Activated naive CD4-positive, alpha-beta T cell treated with Interleukin-2 at 50 U/mL for 16 hours (primary cell): ENCODE data around the gene ST3GAL2.
"Not testable (repeated sequence)": the region's sequence is repeated elsewhere in the genome, so short reads cannot be mapped to it uniquely, and the experiment has no call there.

Source experiments
- DNase-seq: peaks from one replicate; pipeline ENCODE4 v3.0.0-alpha.2; 2020

Gene ST3GAL2

GRCh38 chr16:70413572-70413971, 25.3 kb downstream of the ST3GAL2 start:
- not testable (repeated sequence) for DNase-seq

DNA sequence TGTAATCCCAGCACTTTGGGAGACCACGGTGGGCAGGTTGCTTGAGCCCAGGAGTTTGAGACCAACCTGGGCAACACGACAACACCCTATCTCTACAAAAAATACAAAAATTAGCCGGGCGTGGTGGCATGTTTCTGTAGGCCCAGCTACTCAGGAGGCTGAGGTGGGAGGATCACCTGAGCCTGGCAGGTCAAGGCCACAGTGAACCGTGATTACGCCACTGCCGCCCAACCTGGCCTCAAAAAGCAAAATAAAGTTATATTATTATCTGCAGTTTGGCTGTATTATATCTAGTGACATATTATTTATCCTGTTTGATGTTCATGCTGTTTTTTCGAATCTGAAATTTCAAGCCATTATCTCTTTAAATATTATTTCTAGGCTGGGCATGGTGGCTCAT, 26.5 kb downstream of the ST3GAL2 start:
- no peak for DNase-seq

GRCh38 chr16:70410734-70411133, 28.2 kb downstream of the ST3GAL2 start:
- no peak for DNase-seq

DNA sequence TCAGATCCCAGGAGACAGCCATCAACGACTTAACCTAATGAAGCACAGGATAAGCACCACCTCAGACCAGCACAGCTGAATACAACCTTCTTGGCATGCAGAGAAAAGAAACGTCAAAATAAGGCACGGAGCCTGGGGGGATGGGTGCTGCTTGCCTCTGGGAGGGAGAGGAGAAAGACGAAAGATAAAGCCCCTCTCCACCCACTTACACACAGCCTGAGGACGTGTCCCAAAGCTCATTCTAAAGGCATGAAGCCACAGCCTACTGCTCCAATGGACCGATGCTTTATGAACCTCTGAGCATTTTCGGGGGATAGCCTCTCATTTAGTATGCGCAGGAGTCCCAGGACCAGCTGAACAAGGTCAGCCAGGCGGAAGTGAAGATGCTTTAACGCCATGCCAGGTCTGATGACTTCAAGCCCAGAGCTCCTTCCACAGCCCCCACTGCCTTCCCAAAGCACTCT, 31.1 kb downstream of the ST3GAL2 start:
- DNase-seq = no peak

DNA sequence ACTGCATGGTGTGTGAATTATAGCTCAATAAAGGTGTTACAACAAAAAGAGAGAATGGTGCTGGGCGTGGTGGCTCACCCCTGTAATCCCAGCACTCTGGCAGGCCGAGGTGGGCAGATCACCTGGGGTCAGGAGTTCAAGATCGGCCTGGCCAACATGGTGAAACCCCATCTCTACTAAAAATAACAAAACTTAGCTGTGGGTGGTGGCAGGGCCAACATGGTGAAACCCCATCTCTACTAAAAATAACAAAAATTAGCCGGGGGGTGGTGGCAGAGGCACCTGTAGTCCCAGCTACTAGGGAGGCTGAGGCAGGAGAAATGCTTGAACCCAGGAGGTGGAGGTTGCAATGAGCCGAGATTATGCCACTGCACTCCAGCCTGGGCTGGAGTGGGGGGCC, 32.8 kb downstream of the ST3GAL2 start:
- DNase-seq = not testable (repeated sequence)

DNA sequence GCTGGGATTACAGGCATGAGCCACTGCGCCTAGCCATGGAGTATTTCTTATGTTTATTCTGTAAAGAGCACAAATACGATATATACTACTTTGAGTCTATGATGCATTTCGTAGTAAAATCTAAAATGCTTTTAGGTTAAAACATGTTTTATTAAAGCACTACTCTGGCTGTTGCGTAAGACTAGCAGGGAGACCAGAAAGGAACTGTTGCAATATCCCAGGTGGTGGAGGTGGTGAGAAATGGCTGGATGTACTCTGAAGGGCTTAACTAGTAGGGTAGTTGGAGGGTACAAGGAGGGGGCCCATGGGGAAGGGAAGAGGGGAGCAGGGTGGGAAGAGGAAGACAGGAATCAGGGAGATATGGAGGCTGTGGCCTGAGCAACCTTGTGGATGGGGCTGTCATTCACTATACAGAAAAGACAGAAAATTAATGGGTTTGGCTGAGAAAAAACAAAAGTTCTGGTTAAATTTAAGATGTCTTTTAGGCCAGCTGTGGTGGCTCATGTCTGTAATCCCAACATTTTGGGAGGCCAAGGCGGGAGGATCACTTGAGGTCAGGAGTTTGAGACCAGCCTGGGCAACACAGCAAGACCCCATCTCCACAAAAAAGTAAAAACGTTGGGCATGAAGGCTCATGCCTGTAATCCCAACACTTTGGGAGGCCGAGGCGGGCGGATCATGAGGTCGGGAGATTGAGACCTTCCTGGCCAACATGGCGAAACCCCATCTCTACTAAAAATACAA, 35.8 kb downstream of the ST3GAL2 start:
- no peak for DNase-seq

- DNase-seq = no peak
Observed at GRCh38 chr16:70399951-70400350, 38.9 kb downstream of the ST3GAL2 start.

GRCh38 chr16:70399381-70399780, 39.5 kb downstream of the ST3GAL2 start:
- no peak for DNase-seq

DNA sequence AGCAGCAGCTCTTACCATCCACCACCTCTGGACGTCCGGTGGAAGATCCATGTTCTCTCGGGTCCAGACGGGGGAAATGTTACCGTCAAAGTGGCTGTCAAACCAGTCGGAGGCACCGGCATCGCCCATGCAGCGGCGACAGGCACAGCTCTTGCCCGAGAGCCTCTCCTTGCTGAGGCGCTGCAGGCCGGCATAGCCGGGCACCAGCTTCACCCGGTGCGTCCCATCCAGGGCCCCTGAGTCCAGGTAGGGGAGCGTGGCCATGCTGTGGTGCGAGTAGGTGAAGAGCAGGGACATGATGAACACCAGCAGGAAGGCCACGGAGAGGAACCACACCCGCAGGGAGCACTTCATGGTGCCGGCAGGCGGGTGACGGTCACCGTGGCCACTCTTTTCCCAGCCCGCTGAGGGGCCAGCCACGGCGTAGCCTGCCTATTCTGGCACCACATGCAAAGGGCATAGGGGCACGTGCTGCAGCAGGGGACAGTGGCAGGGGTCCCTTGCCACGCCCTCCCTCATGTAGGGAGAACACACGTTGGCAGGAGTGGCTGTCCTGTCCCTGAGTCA, 40.6 kb downstream of the ST3GAL2 start:
- DNase-seq = no peak

- DNase-seq = no peak
Observed at GRCh38 chr16:70396246-70396904, 42.5 kb downstream of the ST3GAL2 start.

DNA sequence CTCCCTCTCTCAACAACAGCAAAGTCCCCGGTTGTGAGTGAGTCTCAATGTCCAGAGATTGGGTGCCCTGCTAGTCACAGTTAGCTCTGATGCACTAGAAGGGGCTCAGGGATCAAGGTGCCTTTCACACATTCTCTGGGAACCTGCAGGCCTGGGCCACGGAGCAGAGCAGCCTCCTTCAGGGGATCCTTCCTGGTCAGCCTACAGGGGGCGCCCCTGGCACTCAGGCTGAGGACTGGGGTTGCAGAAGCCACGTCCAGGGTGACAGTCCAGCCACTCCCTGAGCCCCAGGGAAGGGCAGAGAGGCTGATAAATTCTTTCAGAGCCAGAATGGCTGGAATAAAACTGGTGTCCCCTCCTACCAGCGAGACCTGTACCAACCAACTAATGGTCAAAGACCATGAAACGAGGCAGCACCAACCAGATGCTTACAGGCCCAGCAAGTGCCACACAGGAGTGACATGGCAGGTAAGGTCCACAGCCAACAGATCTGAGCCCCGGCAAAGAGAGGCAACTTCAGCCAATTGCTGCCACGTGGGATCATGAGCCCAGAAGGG, 43.5 kb downstream of the ST3GAL2 start:
- DNase-seq = peak; percentile 64

GRCh38 chr16:70394853-70395252, 44.0 kb downstream of the ST3GAL2 start:
- no peak for DNase-seq

DNA sequence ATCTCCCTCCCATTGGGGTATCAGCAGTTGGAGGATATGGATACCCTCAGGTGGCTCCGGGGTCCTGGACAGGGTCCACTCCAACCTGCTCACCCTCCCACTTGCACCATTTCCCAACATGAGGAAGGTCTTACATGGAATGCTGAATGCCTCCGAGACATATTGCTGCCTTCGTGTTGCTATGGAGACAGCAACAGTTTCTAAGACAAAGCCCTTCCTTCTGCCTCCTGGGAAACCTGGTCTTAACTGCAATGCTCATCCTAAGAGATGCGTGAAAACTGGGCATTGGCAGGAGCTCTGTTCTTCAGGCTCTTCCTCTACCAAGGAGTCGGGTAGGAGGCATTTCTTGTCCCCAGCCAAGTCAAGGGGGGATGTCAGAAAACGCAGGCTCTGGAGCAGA, 45.2 kb downstream of the ST3GAL2 start:
- no peak for DNase-seq

DNA sequence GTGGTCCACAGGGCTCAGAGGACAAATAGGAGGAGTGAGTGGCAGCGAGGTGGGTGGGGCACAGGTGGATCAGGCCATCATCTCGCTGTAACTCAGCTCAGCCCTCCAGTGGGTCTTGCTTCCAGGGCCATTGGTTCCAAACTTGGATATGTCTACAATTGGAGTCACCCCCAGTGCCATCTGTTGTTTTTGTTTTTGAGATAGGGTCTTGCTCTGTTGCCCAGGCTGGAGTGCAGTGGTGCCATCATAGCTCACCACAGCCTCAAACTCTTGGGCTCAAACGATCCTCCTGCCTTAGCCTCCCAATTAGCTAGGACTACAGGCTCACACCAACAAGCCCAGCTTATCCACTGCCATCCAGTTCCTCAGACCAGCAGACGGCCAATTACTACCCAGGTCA, 46.3 kb downstream of the ST3GAL2 start:
- no peak for DNase-seq

DNA sequence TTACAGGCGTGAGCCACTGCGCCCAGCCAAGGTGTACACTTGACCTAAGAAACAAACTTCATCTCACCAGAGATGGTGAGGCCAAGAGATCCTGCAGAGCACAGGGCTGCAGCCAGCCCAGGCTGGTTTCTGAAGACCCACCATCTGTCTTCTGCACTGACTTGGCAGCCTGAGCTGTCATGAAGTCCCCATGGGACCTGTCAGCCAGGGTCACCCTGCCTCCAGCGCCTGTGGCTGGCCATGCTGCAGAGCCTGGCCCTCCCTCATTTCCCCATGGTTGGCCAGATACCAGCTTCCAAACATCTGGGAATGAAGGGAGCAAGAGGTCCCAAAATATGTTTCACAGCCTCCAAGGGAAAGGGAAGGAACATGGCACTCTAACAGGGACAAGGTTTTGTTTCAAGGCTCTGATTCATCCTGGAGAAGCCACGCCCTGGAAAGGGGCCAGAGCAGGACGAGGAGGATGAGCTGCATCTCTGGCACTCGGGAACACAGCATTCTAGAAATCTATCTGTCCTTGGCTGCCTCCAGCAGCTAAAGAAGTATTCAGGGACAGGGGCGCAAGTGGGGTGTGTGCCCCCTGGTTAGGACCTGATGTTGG, 46.9 kb downstream of the ST3GAL2 start:
- no peak for DNase-seq

DNA sequence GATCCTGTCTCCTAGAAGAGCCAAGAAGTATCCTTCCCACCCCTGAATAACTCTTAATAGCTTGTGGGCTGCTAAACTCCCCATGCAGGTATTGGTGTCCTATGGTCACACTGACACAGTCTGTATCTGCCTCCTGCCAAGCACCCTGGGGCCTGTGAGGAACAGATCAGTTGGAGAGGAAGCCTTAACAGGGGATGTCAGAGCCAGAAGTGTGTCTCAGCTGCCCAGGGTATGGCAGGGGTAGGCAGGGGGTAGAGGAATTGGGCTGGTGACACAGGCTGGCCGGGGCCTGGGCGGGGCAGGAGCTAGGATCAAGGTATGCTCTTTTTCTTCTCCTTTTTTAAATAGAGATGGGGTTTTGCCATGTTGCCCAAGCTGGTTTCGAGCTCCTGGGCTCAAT, 47.5 kb downstream of the ST3GAL2 start:
- no peak for DNase-seq

GRCh38 chr16:70390774-70391173, 48.1 kb downstream of the ST3GAL2 start:
- DNase-seq = no peak

GRCh38 chr16:70388006-70388680, 50.8 kb downstream of the ST3GAL2 start:
- no peak for DNase-seq

- DNase-seq = not testable (repeated sequence)
Observed at GRCh38 chr16:70386289-70386986, 52.5 kb downstream of the ST3GAL2 start.

DNA sequence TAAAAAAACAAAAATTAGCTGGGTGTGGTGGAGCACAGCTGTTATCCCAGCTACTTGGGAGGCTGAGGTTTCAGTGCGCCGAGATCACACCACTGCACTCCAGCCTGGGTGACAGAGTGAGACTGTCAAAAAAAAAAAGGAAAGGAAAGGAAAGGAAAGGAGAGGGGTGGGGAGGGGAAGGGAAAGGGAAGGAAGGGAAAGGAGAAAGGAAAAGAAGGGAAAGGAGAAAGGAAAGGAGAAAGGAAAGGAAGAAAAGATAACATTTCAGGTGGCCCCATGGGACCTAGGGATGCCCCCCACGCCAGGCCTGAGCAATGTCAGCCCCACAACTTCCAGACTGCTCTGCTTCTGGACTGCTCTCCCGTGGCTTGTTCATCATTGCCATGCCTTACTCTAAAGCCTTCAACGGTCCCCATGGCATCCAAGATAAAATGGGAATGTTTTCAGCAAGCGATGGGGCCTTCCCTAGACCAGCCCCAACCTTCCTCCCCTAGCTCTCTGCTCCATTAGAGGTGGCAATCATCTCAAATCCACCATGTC, 55.4 kb downstream of the ST3GAL2 start:
- DNase-seq = no peak

DNA sequence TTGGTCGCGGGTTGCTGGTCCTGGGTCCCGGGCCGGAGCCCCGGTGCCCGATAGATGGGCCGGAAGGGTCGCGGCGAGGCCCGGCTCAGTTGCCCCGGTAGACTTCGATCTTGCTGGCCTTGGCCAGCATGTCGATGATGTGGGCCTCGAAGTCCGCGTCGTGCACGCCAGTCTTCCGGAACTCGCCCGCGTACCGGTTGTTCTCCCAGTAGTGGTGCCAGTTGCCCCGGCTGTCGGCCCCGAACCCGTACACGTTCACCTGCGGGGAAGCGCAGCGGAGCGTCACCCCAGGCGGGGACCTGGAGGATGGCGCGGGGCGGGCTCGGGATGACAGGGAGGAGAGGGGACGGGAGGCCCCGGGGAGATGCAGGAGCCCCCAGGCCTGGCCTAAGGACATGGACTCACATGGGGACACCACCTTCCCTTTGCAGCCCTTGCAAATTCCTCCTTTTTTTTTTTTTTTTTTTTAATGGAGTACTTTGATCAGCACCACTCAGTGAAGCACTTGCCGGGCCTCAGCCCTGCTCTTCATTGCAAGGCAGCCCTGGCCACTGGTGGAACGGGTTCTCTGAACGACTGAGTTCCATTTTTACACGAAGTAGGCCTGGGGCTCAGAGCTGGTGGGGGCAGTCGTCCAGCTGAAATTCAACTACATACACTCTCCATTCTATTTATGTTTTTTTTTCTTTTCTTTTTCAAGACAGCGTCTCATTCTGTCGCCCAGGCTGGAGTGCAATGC, 57.1 kb downstream of the ST3GAL2 start:
- DNase-seq = no peak
